CD14-positive monocyte (primary cell): ENCODE results near the gene MCCD1. TPM values are rescaled to one million over a fixed set of nuclear protein-coding genes. Genes with fewer than 3 reads are reported as not detected.
"Not testable (repeated sequence)": the region's sequence is repeated elsewhere in the genome, so short reads cannot be mapped to it uniquely, and the experiment has no call there.

Experiments used
- DNase-seq, 3 donors: peaks; one replicate each; pipeline ENCODE4 v3.0.0-alpha.2; 2011 to 2022
- H2AFZ ChIP-seq: 2 replicates; pipeline ENCODE4 v1.6.0; 2012; ENCODE audit warnings: mild to moderate bottlenecking, low read depth, low read length, inconsistent platforms; ENCODE audit not compliant: insufficient read depth, poor library complexity, severe bottlenecking
- H3K27ac ChIP-seq, 2 donors: 1 replicate in 1 of 2; 2 replicates in 1 of 2; pipeline ENCODE4 v1.5.1; 2012 to 2013; ENCODE audit warnings: low read length in 2 of 2, control low read depth in 1 of 2, inconsistent platforms in 1 of 2, low read depth in 1 of 2, mild to moderate bottlenecking in 1 of 2
- H3K27me3 ChIP-seq, 2 donors: one replicate each; pipeline versions ENCODE4 v1.6.0 to v1.6.1; 2011 to 2013; ENCODE audit warnings: low read length in 2 of 2; ENCODE audit not compliant: control insufficient read depth in 2 of 2, insufficient read depth in 2 of 2
- H3K36me3 ChIP-seq, 2 donors: replicated peaks in 1 of 2; 1 replicate in 1 of 2; 2 replicates in 1 of 2; pipeline versions ENCODE4 v1.5.1 to v1.6.1; 2012 to 2013; ENCODE audit warnings: low read length in 2 of 2, control low read depth in 1 of 2, inconsistent platforms in 1 of 2, mild to moderate bottlenecking in 1 of 2; ENCODE audit not compliant: insufficient read depth in 2 of 2, control insufficient read depth in 1 of 2
- H3K4me1 ChIP-seq, 2 donors: 1 replicate in 1 of 2; 2 replicates in 1 of 2; pipeline versions ENCODE4 v1.5.1 to v1.6.1; 2012 to 2013; ENCODE audit warnings: low read length in 2 of 2, control low read depth in 1 of 2, inconsistent platforms in 1 of 2, mild to moderate bottlenecking in 1 of 2, moderate library complexity in 1 of 2; ENCODE audit not compliant: insufficient read depth in 2 of 2, control insufficient read depth in 1 of 2
- H3K4me2 ChIP-seq: replicated peaks from 2 replicates; pipeline ENCODE3; 2012; ENCODE audit warnings: low read length, moderate library complexity, mild to moderate bottlenecking; ENCODE audit not compliant: poor library complexity, severe bottlenecking; ENCODE audit errors: extremely low read depth
- H3K4me3 ChIP-seq, 3 experiments: fragments of 200-600 bp in 1 of 3; sonication (generic) in 1 of 3; replicated peaks in 1 of 3; 1 replicate in 2 of 3; 2 replicates in 1 of 3; pipeline ENCODE4 v1.5.1; 2011 to 2013; ENCODE audit warnings: low read length in 3 of 3, mild to moderate bottlenecking in 3 of 3, control low read depth in 2 of 3, low read depth in 2 of 3, inconsistent platforms in 1 of 3, moderate library complexity in 1 of 3
- H3K79me2 ChIP-seq: 2 replicates; pipeline ENCODE4 v1.6.0; 2012; ENCODE audit warnings: mild to moderate bottlenecking, control low read depth, inconsistent platforms, low read length, moderate library complexity; ENCODE audit not compliant: insufficient read depth
- H3K9ac ChIP-seq: 2 replicates; pipeline ENCODE4 v1.6.0; 2017; ENCODE audit warnings: low read length, mild to moderate bottlenecking; ENCODE audit not compliant: insufficient read depth, poor library complexity, severe bottlenecking
- H3K9me3 ChIP-seq, 2 donors: replicated peaks in 1 of 2; 1 replicate in 1 of 2; 2 replicates in 1 of 2; pipeline versions ENCODE4 v1.5.1 to v1.6.1; 2012 to 2013; ENCODE audit warnings: low read length in 2 of 2, control low read depth in 1 of 2; ENCODE audit not compliant: control insufficient read depth in 1 of 2, insufficient read depth in 1 of 2
- H4K20me1 ChIP-seq: 2 replicates; pipeline ENCODE4 v1.6.0; 2012; ENCODE audit warnings: mild to moderate bottlenecking, low read length, control low read depth, moderate library complexity; ENCODE audit not compliant: insufficient read depth
- H3K27ac Mint-ChIP-seq, 7 donors: one replicate each; pipeline ENCODE4 v1.8.0; 2020; ENCODE audit warnings: mild to moderate bottlenecking in 7 of 7, mixed read lengths in 7 of 7, moderate library complexity in 6 of 7, inconsistent platforms in 2 of 7
- H3K27me3 Mint-ChIP-seq, 3 donors: one replicate each; pipeline ENCODE4 v1.8.0; 2021 to 2022; ENCODE audit warnings: low read depth in 3 of 3, mild to moderate bottlenecking in 3 of 3, mixed read lengths in 3 of 3, moderate library complexity in 3 of 3, inconsistent platforms in 1 of 3
- H3K36me3 Mint-ChIP-seq, 2 donors: one replicate each; pipeline ENCODE4 v1.8.0; 2020; ENCODE audit warnings: mixed read lengths in 2 of 2, inconsistent platforms in 1 of 2, mild to moderate bottlenecking in 1 of 2
- H3K4me1 Mint-ChIP-seq: one replicate; pipeline ENCODE4 v1.8.0; 2020; ENCODE audit warnings: mild to moderate bottlenecking, mixed read lengths
- H3K4me3 Mint-ChIP-seq, 2 donors: one replicate each; pipeline ENCODE4 v1.8.0; 2020; ENCODE audit warnings: mild to moderate bottlenecking in 2 of 2, mixed read lengths in 2 of 2, moderate library complexity in 1 of 2
- H3K9me3 Mint-ChIP-seq, 7 donors: one replicate each; pipeline ENCODE4 v1.8.0; 2020 to 2022; ENCODE audit warnings: mixed read lengths in 7 of 7, mild to moderate bottlenecking in 6 of 7, moderate library complexity in 6 of 7, inconsistent platforms in 2 of 7
- WGBS: methylation state at CpG from one replicate; pipeline ENCODE4 v1.1.5; 2013; ENCODE audit warnings: missing lambda C conversion rate; ENCODE audit not compliant: insufficient coverage; 5-methylcytosine and 5-hydroxymethylcytosine counted together
- intact Hi-C, 2 donors: fragments of 100-400 bp; cut with micrococcal nuclease; formaldehyde crosslinking; loops; one replicate each; pipeline versions ENCODE4 v1.15.0 to v1.15.1; 2023
- polyA plus RNA-seq, 3 donors: library from polyadenylated mRNA; depleted of rRNA in 1 of 3; unstranded in 2 of 3; stranded (reverse) in 1 of 3; fragments of 300-500 nt in 2 of 3; fragments of >200 nt in 1 of 3; fragmentation: Illumina TruSeq in 2 of 3; gene quantifications; 1 replicate in 2 of 3; 2 replicates in 1 of 3; pipeline ENCODE4 v1.2.3, GENCODE V29; 2012 to 2021
- TF ChIP-seq, protein P1 (sequence below): fragments of 200-600 bp; IDR thresholded peaks from one replicate; pipeline ENCODE4 v1.8.0; 2022; ENCODE audit warnings: antibody characterized with exemption, mild to moderate bottlenecking

The MCCD1 gene
- polyA plus RNA-seq, 3 donors, result not detected

DNA sequence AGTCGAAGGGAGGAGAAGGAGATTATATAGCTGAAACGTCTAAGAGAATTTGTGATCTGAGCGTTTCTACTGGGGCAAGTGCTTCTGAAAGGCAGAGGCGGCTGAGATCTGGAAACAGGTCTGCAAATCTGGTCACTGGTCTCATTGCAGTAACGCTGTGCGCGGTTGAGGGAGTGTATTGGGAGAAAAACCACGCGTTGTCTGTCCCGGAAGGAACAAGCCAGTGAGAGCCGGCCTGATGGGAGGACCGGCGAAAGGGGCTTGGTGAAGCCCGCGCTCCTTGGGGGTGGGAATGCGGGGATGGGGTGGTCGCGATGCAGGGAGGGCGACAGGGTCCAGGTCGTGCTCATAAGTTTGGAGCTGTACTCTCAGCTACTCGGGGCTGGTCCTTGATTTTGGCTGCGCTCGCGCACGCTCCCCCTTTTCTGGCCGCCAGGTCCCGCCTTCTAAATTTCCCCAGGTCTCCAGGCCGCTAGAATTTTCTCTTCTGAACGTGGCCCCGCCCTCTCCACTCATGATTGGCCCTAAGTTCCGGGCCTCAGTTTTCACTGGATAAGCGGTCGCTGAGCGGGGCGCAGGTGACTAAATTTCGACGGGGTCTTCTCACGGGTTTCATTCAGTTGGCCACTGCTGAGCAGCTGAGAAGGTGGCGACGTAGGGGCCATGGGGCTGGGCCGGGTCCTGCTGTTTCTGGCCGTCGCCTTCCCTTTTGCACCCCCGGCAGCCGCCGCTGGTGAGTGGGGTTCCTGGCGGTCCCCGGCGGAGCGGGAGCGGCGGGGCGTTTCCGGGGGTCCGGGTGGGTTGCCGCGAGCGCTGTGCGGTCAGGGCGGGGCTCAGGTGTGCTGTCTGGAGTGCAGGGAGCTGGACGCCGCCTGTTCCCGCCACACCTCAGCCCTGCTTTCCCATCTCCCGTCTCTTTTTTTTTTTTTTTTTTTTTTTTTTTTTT is 31.0 kb upstream of the MCCD1 start, which contains the start of gene MICB:
Gene MICB (plus strand): TSS at position 615 of the 946 bp plus-strand sequence. CDS start 49 bp downstream, at position 664.
- intact Hi-C loops, result loop anchor here (5.0 to 10.0 kb wide), 2 partner anchors 44 to 47 kb away; partner anchors contain the start of genes DDX39B (in 2 of the 2), ATP6V1G2 (in 1 of the 2) and NFKBIL1 (in 1 of the 2)
- Histone ChIP-seq H3K79me2 (peaks cover 96% of the 10 kb centered on the region), H3K9me3 (no peaks in the 10 kb centered on the region), H3K27me3 (no peaks in the 10 kb centered on the region), H4K20me1 (peaks cover 64% of the 10 kb centered on the region), H3K4me2 (peak within 1 kb of the TSS; percentile 97), H3K4me1 (peaks cover 47 to 62% of the 10 kb centered on the region in 2 donors), H3K9ac (peak within 1 kb of the TSS; percentile 65), H2AFZ (peak within 1 kb of the TSS; percentile 74), H3K27ac (peak within 1 kb of the TSS; percentile 19 to 71), H3K4me3 (peak within 1 kb of the TSS; percentile 51 to 98 (median 67)), H3K36me3 (no peaks in the 10 kb centered on the region)
- Mint-ChIP-seq H3K27me3 (peaks cover 0 to 2% (median 0%) of the 10 kb centered on the region in 3 donors), H3K4me3 (peak within 1 kb of the TSS; percentile 85 to 96), H3K9me3 (peaks cover 0 to 2% (median 0%) of the 10 kb centered on the region in 7 donors), H3K4me1 (peaks cover 70% of the 10 kb centered on the region), H3K36me3 (peaks cover 4 to 6% of the 10 kb centered on the region in 2 donors), H3K27ac (peak within 1 kb of the TSS; percentile 78 to 95 (median 87))
- TF ChIP-seq, protein P1, sequence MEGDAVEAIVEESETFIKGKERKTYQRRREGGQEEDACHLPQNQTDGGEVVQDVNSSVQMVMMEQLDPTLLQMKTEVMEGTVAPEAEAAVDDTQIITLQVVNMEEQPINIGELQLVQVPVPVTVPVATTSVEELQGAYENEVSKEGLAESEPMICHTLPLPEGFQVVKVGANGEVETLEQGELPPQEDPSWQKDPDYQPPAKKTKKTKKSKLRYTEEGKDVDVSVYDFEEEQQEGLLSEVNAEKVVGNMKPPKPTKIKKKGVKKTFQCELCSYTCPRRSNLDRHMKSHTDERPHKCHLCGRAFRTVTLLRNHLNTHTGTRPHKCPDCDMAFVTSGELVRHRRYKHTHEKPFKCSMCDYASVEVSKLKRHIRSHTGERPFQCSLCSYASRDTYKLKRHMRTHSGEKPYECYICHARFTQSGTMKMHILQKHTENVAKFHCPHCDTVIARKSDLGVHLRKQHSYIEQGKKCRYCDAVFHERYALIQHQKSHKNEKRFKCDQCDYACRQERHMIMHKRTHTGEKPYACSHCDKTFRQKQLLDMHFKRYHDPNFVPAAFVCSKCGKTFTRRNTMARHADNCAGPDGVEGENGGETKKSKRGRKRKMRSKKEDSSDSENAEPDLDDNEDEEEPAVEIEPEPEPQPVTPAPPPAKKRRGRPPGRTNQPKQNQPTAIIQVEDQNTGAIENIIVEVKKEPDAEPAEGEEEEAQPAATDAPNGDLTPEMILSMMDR, result no peak
- WGBS, result under 1% methylated on average over 51 of the region's 64 CpGs
- DNase-seq, result peak; percentile 51 to 68 (median 61)

DNA sequence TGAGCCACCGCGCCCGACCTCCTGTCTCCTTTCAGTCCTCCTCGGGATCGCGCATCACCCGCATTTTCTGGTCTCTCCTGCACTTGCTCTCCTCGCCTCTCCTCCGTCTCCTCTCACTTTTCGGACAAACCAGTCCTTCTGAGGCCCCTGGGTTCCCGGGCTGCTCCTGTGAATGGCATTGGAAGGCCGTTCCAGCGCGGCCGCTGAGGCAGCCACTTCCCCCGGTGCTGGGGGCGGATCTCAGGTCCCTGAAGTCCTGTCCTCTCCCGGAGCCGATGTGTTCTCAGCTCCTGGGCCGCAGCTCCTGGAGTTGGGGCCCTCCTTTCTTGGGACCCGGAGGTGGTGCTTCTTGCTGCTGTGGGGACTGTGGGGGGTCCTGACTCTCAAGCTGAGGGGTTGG is 30.0 kb upstream of the MCCD1 start:
- Histone ChIP-seq H4K20me1 (peaks cover 73% of the 10 kb centered on the region), H3K4me1 (peaks cover 38 to 59% of the 10 kb centered on the region in 2 donors), H3K36me3 (no peaks in the 10 kb centered on the region), H3K4me2 (peak overlapping the region; percentile 97), H2AFZ (no peak overlapping the region), H3K9ac (peak overlapping the region; percentile 65), H3K27me3 (no peaks in the 10 kb centered on the region), H3K79me2 (peaks cover 96% of the 10 kb centered on the region), H3K4me3 (peak overlapping the region in 2 of 3 experiments; percentile 51 to 98), H3K9me3 (no peaks in the 10 kb centered on the region), H3K27ac (no peak overlapping the region)
- Mint-ChIP-seq H3K27ac (peak overlapping the region in 4 of 7 donors; percentile 35 to 80 (median 62)), H3K27me3 (peaks cover 0 to 2% (median 0%) of the 10 kb centered on the region in 3 donors), H3K4me1 (peaks cover 71% of the 10 kb centered on the region), H3K4me3 (peak overlapping the region; percentile 85 to 96), H3K9me3 (peaks cover 0 to 2% (median 0%) of the 10 kb centered on the region in 7 donors), H3K36me3 (peaks cover 4 to 6% of the 10 kb centered on the region in 2 donors)
- TF ChIP-seq, protein P1, result no peak
- DNase-seq, result peak in 1 of 3 donors; percentile 18
- WGBS, result 28% methylated on average over 21 of the region's 21 CpGs
- intact Hi-C loops, result loop anchor here (5.0 to 10.0 kb wide), 2 partner anchors 44 to 46 kb away; partner anchors contain the start of genes DDX39B (in 2 of the 2), ATP6V1G2 (in 1 of the 2) and NFKBIL1 (in 1 of the 2)

DNA sequence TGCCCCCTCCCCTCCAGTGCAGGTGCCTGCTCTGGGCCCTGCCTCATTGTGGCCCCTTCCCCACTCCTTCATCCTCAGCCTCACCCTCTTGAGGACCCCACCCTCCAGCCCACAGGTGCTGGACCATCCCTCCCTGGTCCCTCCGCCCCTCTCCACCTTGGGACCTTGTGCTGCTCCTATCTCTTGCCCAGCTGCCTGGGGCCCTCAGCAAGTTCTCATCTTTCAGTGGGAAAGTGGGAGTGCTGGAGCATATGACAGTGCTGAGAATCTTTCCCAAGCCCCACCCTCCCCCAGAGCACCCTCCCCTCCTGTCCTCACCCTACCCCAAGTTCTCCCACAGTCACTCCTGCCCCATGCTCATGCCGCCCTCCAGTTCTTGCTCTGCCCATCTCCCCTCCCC is 29.1 kb upstream of the MCCD1 start:
- H3K27me3 ChIP-seq, H3K9me3 Mint-ChIP-seq, H3K9me3 ChIP-seq, DNase-seq, H3K36me3 ChIP-seq, H3K27me3 Mint-ChIP-seq, H2AFZ ChIP-seq, H3K27ac ChIP-seq, H3K9ac ChIP-seq, H3K4me2 ChIP-seq, H3K4me3 ChIP-seq, H3K36me3 Mint-ChIP-seq: not testable (repeated sequence)
- peak overlapping the region in 1 of 2 donors; percentile 53 for H3K4me3 Mint-ChIP-seq
- H3K27ac Mint-ChIP-seq, result peak overlapping the region in 1 of 7 donors; percentile 61
- Histone ChIP-seq H3K4me1 (peaks cover 38 to 58% of the 10 kb centered on the region in 2 donors), H3K79me2 (peaks cover 99% of the 10 kb centered on the region), H4K20me1 (peaks cover 82% of the 10 kb centered on the region)
- no CpG with 5 or more reads among the region's 2 CpGs for WGBS
- peaks cover 71% of the 10 kb centered on the region for H3K4me1 Mint-ChIP-seq
- intact Hi-C loops, result loop anchor here (5.0 to 10.0 kb wide), 2 partner anchors 43 to 45 kb away; partner anchors contain the start of genes DDX39B (in 2 of the 2), ATP6V1G2 (in 1 of the 2) and NFKBIL1 (in 1 of the 2)
